ENCODE results near the gene SEPTIN5. TPM values are rescaled to one million over a fixed set of nuclear protein-coding genes. Genes with fewer than 3 reads are reported as not detected.

Gene SEPTIN5
- total and polyA plus RNA-seq, 9 of the 15 experiments (the other 6 are each of a cell fraction or from before 2014, with no cell fraction given) = 0.03 to 195 (median 119) TPM

DNA sequence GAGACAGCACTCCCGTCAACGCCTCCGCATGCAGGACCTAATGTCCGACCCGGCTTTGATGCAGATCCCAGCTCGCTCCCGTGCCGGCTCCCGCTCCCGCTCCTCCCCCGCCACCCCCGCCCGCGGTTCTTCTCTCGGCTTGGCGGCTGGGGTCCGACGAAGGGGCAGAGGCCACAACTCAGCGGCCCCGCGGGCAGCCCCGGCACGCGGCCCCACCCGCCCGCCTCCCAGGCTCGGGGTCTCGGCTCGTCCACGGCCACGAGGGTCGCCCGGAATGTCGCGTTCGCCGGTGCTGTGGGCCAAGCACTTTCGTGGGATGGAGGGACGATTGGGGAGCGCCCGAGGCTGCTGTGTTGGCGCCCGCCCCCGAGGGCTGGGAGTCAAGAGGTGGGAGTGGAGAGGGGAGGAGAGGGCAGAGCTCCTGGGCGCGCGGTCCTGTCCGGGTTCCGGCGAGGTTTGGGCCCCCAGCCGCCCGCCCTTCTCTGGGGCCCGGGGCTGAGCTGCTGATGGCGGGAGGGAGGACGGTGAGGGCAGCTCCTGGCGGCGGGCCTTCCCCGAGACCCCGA is 40.9 kb downstream of the SEPTIN5 start (continued):
- TF ChIP-seq, protein P1, sequence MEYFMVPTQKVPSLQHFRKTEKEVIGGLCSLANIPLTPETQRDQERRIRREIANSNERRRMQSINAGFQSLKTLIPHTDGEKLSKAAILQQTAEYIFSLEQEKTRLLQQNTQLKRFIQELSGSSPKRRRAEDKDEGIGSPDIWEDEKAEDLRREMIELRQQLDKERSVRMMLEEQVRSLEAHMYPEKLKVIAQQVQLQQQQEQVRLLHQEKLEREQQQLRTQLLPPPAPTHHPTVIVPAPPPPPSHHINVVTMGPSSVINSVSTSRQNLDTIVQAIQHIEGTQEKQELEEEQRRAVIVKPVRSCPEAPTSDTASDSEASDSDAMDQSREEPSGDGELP (CRISPR knock-in tag; IDR thresholded peaks at IDR 0.05; ENCODE audit: borderline replicate concordance) = no peak
- TF ChIP-seq KDM4B (IDR thresholded peaks at IDR 0.05; ENCODE audit: borderline replicate concordance in 2 of 2, low read depth in 1 of 2) = no peak

DNA sequence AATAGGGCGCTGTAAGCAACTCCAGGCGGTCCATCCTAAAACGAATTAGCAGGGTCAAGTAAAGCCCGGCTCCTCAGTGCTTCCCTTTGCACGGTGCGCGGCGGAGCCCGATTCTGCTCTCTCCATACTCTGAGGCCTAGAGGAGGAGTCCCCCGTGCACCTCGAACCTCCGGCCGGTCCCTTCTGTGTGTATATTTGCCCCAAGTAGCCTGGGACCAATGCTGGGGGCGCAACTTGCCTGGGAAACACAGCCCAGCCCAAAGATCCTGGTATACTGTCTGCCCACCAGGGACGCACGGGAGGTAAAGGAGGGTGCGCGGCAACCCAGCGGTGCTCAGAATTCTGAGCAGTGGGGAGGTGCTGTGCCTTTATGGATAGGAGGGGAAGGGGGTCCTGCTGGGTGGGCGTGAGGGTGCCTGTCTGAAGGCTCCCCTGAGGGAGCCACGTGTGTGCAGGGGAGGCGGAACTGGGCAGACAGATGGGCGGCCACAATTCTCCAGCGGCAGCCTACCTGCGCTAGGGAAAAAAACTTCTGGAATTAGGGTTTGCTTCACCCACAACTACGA is 41.5 kb downstream of the SEPTIN5 start:
- WGBS (ENCODE audit: insufficient coverage, low coverage, missing lambda C conversion rate) = 26% methylated on average over 26 of the region's 26 CpGs
- Histone ChIP-seq H3K79me2 (ENCODE audit: control insufficient read depth, insufficient read depth, low read length) (no peaks in the 10 kb centered on the region), H3K9me3 (replicated peaks; ENCODE audit: control insufficient read depth, insufficient read depth, low read depth, low read length) (no peaks in the 10 kb centered on the region; the same call in 1 of the 2 replicates), H3K9ac (ENCODE audit: insufficient read depth in 1 of 2, low read depth in 2 of 2, low read length in 2 of 2) (peak overlapping the region in 1 of 2 experiments; percentile 47; a peak in 1 of 4 replicates), H3K4me3 (no peak overlapping the region), H4K20me1 (replicated peaks; ENCODE audit: control insufficient read depth, insufficient read depth, low read length) (peaks cover 52% of the 10 kb centered on the region), H3K27ac (ENCODE audit: extremely low read depth, low read depth, low read length) (no peak overlapping the region), H3K36me3 (ENCODE audit: control insufficient read depth, insufficient read depth, low read length) (no peaks in the 10 kb centered on the region), H3K4me2 (ENCODE audit: insufficient read depth, low read length) (peak overlapping the region; percentile 66; the same call in 1 of the 2 replicates), H3K4me1 (replicated peaks in 1 of 2; ENCODE audit: control insufficient read depth in 2 of 2, insufficient read depth in 2 of 2, low read length in 2 of 2) (peaks cover 17 to 83% of the 10 kb centered on the region in 2 experiments; a peak in 4 of 5 replicates), H3K9me1 (ENCODE audit: control insufficient read depth, insufficient read depth, low read length) (peaks cover 2% of the 10 kb centered on the region), H2AFZ (ENCODE audit: low read depth, low read length) (no peak overlapping the region), H3K27me3 (ENCODE audit: control insufficient read depth in 2 of 2, insufficient read depth in 2 of 2, low read length in 2 of 2) (peaks cover 53 to 85% of the 10 kb centered on the region in 2 experiments; a peak in 4 of 5 replicates)
- no TSS peak for BruUV-seq (replicated peaks)
- DNase-seq (ENCODE audit: extremely low read depth in 1 of 4, low spot score in 3 of 4) (peak in 2 of 4 experiments; percentile 63 to 67), ATAC-seq (no peak), FAIRE-seq (no peak)
- intact Hi-C loops (cut with micrococcal nuclease) (loop anchor here (1.0 to 5.0 kb wide), 4 partner anchors 45 to 154 kb away; partner anchors contain the start of genes GNB1L and RTL10), in situ Hi-C loops (cut with MboI) (no loop called here)
- POLR2A ChIA-PET = interaction anchor here (0.5 to 2.4 kb wide), 18 partner anchors 10 to 373 kb away, joined by 3 to 36 read pairs (median 5); no protein-coding TSS in a partner anchor
- CTCF ChIA-PET (ENCODE audit: low intra/inter-chr PET ratio) = interaction anchor here (0.6 to 3.8 kb wide), 14 partner anchors 11 to 258 kb away, joined by 3 to 91 read pairs (median 4); no protein-coding TSS in a partner anchor
- TF ChIP-seq PRMT5 (CRISPR knock-in tag; IDR thresholded peaks at IDR 0.05) (no peak), HEY1 (CRISPR knock-in tag; IDR thresholded peaks at IDR 0.05; ENCODE audit: borderline replicate concordance) (no peak), LCOR (CRISPR knock-in tag; IDR thresholded peaks at IDR 0.05) (no peak), RHOXF2B (CRISPR knock-in tag; conservative IDR thresholded peaks at IDR 0.05) (no peak), NCOA1 (IDR thresholded peaks at IDR 0.05; ENCODE audit: low read depth) (no peak), SRSF3 (IDR thresholded peaks at IDR 0.05; ENCODE audit: insufficient read depth, low read length) (0 out of 2 replicates have a peak, but pooled peaks have one; percentile 27), RCOR1 (IDR thresholded peaks at IDR 0.05; ENCODE audit: borderline replicate concordance in 1 of 2, low read depth in 2 of 2, low read length in 2 of 2) (no peak)
- TF ChIP-seq, protein P2, sequence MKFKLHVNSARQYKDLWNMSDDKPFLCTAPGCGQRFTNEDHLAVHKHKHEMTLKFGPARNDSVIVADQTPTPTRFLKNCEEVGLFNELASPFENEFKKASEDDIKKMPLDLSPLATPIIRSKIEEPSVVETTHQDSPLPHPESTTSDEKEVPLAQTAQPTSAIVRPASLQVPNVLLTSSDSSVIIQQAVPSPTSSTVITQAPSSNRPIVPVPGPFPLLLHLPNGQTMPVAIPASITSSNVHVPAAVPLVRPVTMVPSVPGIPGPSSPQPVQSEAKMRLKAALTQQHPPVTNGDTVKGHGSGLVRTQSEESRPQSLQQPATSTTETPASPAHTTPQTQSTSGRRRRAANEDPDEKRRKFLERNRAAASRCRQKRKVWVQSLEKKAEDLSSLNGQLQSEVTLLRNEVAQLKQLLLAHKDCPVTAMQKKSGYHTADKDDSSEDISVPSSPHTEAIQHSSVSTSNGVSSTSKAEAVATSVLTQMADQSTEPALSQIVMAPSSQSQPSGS (CRISPR knock-in tag; IDR thresholded peaks at IDR 0.05) = no peak
- TF ChIP-seq, protein P3, sequence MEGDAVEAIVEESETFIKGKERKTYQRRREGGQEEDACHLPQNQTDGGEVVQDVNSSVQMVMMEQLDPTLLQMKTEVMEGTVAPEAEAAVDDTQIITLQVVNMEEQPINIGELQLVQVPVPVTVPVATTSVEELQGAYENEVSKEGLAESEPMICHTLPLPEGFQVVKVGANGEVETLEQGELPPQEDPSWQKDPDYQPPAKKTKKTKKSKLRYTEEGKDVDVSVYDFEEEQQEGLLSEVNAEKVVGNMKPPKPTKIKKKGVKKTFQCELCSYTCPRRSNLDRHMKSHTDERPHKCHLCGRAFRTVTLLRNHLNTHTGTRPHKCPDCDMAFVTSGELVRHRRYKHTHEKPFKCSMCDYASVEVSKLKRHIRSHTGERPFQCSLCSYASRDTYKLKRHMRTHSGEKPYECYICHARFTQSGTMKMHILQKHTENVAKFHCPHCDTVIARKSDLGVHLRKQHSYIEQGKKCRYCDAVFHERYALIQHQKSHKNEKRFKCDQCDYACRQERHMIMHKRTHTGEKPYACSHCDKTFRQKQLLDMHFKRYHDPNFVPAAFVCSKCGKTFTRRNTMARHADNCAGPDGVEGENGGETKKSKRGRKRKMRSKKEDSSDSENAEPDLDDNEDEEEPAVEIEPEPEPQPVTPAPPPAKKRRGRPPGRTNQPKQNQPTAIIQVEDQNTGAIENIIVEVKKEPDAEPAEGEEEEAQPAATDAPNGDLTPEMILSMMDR (IDR thresholded peaks at IDR 0.05 in 2 of 3, conservative IDR thresholded peaks at IDR 0.05 in 1 of 3; ENCODE audit: insufficient read depth in 2 of 3, low read depth in 1 of 3, low read length in 3 of 3) = peak in 1 of 3 experiments; percentile 47; a peak in 2 of 6 replicates
- TF ChIP-seq, protein P4, sequence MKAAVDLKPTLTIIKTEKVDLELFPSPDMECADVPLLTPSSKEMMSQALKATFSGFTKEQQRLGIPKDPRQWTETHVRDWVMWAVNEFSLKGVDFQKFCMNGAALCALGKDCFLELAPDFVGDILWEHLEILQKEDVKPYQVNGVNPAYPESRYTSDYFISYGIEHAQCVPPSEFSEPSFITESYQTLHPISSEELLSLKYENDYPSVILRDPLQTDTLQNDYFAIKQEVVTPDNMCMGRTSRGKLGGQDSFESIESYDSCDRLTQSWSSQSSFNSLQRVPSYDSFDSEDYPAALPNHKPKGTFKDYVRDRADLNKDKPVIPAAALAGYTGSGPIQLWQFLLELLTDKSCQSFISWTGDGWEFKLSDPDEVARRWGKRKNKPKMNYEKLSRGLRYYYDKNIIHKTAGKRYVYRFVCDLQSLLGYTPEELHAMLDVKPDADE (conservative IDR thresholded peaks at IDR 0.05; ENCODE audit: control insufficient read depth, low read depth, low read length) = peak; percentile 30; the same call in 1 of the 2 replicates
